Measurements from ENCODE around the gene AKR1C8.
"Not testable (repeated sequence)": the region's sequence is repeated elsewhere in the genome, so short reads cannot be mapped to it uniquely, and the experiment has no call there.

Gene AKR1C8

GRCh38 chr10:5184987-5185775, at the start of gene AKR1C8:
Gene AKR1C8, minus strand, starts transcription at chr10:5185150. Its CDS starts 46 bp downstream, at chr10:5185104.
- TF ChIP-seq CTCF (IDR thresholded peaks at IDR 0.05; ENCODE audit: unreplicated experiment in 3 of 3) = no peak
- Mint-ChIP-seq H3K36me3 (ENCODE audit: low read depth) (no peaks in the 10 kb centered on the region), H3K4me3 (no peak within 1 kb of the TSS), H3K27me3 (ENCODE audit: low read depth) (no peaks in the 10 kb centered on the region), H3K27ac (peak within 1 kb of the TSS; percentile 51 to 91 (median 72)), H3K9me3 (peaks cover 17% of the 10 kb centered on the region), H3K4me1 (no peaks in the 10 kb centered on the region)

- Mint-ChIP-seq H3K36me3 (ENCODE audit: low read depth) (no peaks in the 10 kb centered on the region), H3K9me3 (peaks cover 46% of the 10 kb centered on the region), H3K27ac (no peak overlapping the region), H3K4me3 (no peak overlapping the region), H3K4me1 (no peaks in the 10 kb centered on the region), H3K27me3 (ENCODE audit: low read depth) (peaks cover 5% of the 10 kb centered on the region)
- no peak for TF ChIP-seq CTCF (IDR thresholded peaks at IDR 0.05; ENCODE audit: unreplicated experiment in 3 of 3)
Measured at GRCh38 chr10:5234106-5234860, 49.3 kb upstream of the AKR1C8 start.

- peaks cover 5% of the 10 kb centered on the region for H3K27me3 Mint-ChIP-seq (ENCODE audit: low read depth)
- H3K4me3 Mint-ChIP-seq = no peak overlapping the region
- no peaks in the 10 kb centered on the region for H3K36me3 Mint-ChIP-seq (ENCODE audit: low read depth)
- H3K27ac Mint-ChIP-seq = no peak overlapping the region
- no peaks in the 10 kb centered on the region for H3K4me1 Mint-ChIP-seq
- peaks cover 39% of the 10 kb centered on the region for H3K9me3 Mint-ChIP-seq
- no peak for TF ChIP-seq CTCF (IDR thresholded peaks at IDR 0.05; ENCODE audit: unreplicated experiment in 3 of 3)
Measured at GRCh38 chr10:5233324-5233723, 48.4 kb upstream of the AKR1C8 start.

GRCh38 chr10:5229019-5229418, 44.1 kb upstream of the AKR1C8 start:
- H3K4me3 Mint-ChIP-seq = no peak overlapping the region
- peaks cover 28% of the 10 kb centered on the region for H3K9me3 Mint-ChIP-seq
- no peaks in the 10 kb centered on the region for H3K4me1 Mint-ChIP-seq
- H3K27me3 Mint-ChIP-seq (ENCODE audit: low read depth) = peaks cover 13% of the 10 kb centered on the region
- no peak overlapping the region for H3K27ac Mint-ChIP-seq
- no peaks in the 10 kb centered on the region for H3K36me3 Mint-ChIP-seq (ENCODE audit: low read depth)
- no peak for TF ChIP-seq CTCF (IDR thresholded peaks at IDR 0.05; ENCODE audit: unreplicated experiment in 3 of 3)

- H3K27ac Mint-ChIP-seq; H3K4me3 Mint-ChIP-seq; H3K27me3 Mint-ChIP-seq (ENCODE audit: low read depth); H3K4me1 Mint-ChIP-seq; H3K36me3 Mint-ChIP-seq (ENCODE audit: low read depth): not testable (repeated sequence)
- peaks cover 11% of the 10 kb centered on the region for H3K9me3 Mint-ChIP-seq
Measured at GRCh38 chr10:5222942-5223341, 38.0 kb upstream of the AKR1C8 start.

- Mint-ChIP-seq H3K27me3 (ENCODE audit: low read depth) (peaks cover 3% of the 10 kb centered on the region), H3K27ac (no peak overlapping the region), H3K4me3 (no peak overlapping the region), H3K36me3 (ENCODE audit: low read depth) (no peaks in the 10 kb centered on the region), H3K9me3 (peaks cover 15% of the 10 kb centered on the region), H3K4me1 (no peaks in the 10 kb centered on the region)
- TF ChIP-seq CTCF (IDR thresholded peaks at IDR 0.05; ENCODE audit: unreplicated experiment in 3 of 3) = no peak
Measured at GRCh38 chr10:5219262-5219661, 34.3 kb upstream of the AKR1C8 start.

Measured in nephron (organoid).